ENCODE data around the gene FRS3.

DNA sequence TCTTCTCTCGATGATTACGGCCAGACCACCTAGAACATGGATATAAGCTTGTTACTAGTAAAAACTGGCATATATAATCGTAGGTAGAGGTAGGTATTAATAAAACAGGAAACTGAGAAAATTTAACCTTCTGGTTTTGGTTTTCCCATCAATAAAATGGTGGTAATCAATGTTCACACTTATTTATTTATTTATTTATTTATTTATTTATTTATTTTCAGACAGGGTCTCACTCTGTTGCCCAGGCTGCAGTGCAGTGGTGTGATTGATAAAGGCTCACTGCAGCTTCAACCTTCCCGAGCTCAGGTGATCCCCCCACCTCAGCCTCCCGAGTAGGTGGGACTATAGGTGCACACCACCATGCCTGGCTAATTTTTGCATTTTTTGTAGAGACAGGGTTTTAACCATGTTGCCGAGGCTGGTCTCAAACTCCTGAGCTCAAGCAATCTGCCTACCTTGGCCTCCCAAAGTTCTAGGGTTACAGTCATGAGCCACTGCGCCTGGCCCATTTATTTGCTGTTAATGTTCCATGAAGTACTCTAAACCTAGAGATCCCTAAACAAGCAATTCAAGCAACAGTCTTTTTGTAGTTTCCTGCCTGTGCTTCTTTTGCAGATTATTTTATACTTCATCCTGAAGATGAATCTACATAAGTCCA, 19.3 kb upstream of the FRS3 start:
- TF ChIP-seq, protein P1, sequence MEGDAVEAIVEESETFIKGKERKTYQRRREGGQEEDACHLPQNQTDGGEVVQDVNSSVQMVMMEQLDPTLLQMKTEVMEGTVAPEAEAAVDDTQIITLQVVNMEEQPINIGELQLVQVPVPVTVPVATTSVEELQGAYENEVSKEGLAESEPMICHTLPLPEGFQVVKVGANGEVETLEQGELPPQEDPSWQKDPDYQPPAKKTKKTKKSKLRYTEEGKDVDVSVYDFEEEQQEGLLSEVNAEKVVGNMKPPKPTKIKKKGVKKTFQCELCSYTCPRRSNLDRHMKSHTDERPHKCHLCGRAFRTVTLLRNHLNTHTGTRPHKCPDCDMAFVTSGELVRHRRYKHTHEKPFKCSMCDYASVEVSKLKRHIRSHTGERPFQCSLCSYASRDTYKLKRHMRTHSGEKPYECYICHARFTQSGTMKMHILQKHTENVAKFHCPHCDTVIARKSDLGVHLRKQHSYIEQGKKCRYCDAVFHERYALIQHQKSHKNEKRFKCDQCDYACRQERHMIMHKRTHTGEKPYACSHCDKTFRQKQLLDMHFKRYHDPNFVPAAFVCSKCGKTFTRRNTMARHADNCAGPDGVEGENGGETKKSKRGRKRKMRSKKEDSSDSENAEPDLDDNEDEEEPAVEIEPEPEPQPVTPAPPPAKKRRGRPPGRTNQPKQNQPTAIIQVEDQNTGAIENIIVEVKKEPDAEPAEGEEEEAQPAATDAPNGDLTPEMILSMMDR (IDR thresholded peaks at IDR 0.05; ENCODE audit: low read depth, low read length), result no peak
- no peak for TF ChIP-seq POLR2A (IDR thresholded peaks at IDR 0.05; ENCODE audit: extremely low read depth, insufficient read length)
- TF ChIP-seq, protein P2, sequence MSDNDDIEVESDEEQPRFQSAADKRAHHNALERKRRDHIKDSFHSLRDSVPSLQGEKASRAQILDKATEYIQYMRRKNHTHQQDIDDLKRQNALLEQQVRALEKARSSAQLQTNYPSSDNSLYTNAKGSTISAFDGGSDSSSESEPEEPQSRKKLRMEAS (IDR thresholded peaks at IDR 0.05; ENCODE audit: low read depth, low read length), result no peak
